EL (cell line): ENCODE results near the gene IL16.

Source experiments
- DNase-seq: peaks from one replicate; pipeline ENCODE4 v3.0.0-alpha.2; 2016

IL16 gene

GRCh38 chr15:81278306-81279029, 81.8 kb downstream of the IL16 start:
- no peak for DNase-seq

- DNase-seq: no peak
Measured at GRCh38 chr15:81279621-81280485, 83.2 kb downstream of the IL16 start.

GRCh38 chr15:81280696-81281455, 84.2 kb downstream of the IL16 start:
- DNase-seq: no peak

- no peak for DNase-seq
Measured at GRCh38 chr15:81281456-81281735, 84.7 kb downstream of the IL16 start.

GRCh38 chr15:81281766-81282605, 85.3 kb downstream of the IL16 start:
- no peak for DNase-seq

- no peak for DNase-seq
Measured at GRCh38 chr15:81282606-81282895, 85.9 kb downstream of the IL16 start.

GRCh38 chr15:81282911-81283310, 86.2 kb downstream of the IL16 start:
- no peak for DNase-seq

GRCh38 chr15:81284256-81285031, 87.8 kb downstream of the IL16 start:
- DNase-seq: no peak

GRCh38 chr15:81285461-81285860, 88.8 kb downstream of the IL16 start:
- no peak for DNase-seq

GRCh38 chr15:81286621-81287121, 90.0 kb downstream of the IL16 start:
- no peak for DNase-seq

GRCh38 chr15:81288040-81288439, 91.4 kb downstream of the IL16 start:
- DNase-seq: no peak

GRCh38 chr15:81288616-81289015, 91.9 kb downstream of the IL16 start:
- DNase-seq: no peak

- DNase-seq: no peak
Measured at GRCh38 chr15:81289910-81290309, 93.2 kb downstream of the IL16 start.

GRCh38 chr15:81291916-81292522, 95.3 kb downstream of the IL16 start:
- DNase-seq: no peak

GRCh38 chr15:81292523-81293001, 95.9 kb downstream of the IL16 start:
- DNase-seq: no peak

- no peak for DNase-seq
Measured at GRCh38 chr15:81293728-81294515, 97.2 kb downstream of the IL16 start.

- DNase-seq: no peak
Measured at GRCh38 chr15:81294516-81294880, 97.8 kb downstream of the IL16 start.

GRCh38 chr15:81295486-81296121, 98.9 kb downstream of the IL16 start:
- DNase-seq: no peak

- no peak for DNase-seq
Measured at GRCh38 chr15:81296186-81296585, 99.5 kb downstream of the IL16 start.

- no peak for DNase-seq
Measured at GRCh38 chr15:81296673-81297072, 100.0 kb downstream of the IL16 start.
